Activated CD8-positive, alpha-beta T cell treated with anti-CD3 and anti-CD28 coated beads, Interleukin-2, amount 10 ng/mL, durations not matched to agents 7 days and 5 days (primary cell): Measurements from ENCODE around the gene IL4R. TPM values are rescaled to one million over a fixed set of nuclear protein-coding genes. Genes with fewer than 3 reads are reported as not detected.
A peak's percentile ranks its signal among the peaks of the same experiment; 100 is the strongest.
"Not testable (repeated sequence)": the region's sequence is repeated elsewhere in the genome, so short reads cannot be mapped to it uniquely, and the experiment has no call there.

Source experiments
- ATAC-seq: fragments of 150-1000 bp; cut with Tn5 transposase; one replicate; pipeline ENCODE4 v1.10.0; 2021; ENCODE audit warnings: moderate library complexity
- CTCF ChIA-PET: fragments of 350-600 bp; sonication (Branson Sonifier 250); formaldehyde crosslinking; loops from one replicate; lab custom pipeline; 2021; ENCODE audit warnings: antibody characterized with exemption; lab: Charles Lee
- POLR2A ChIA-PET: fragments of 350-600 bp; sonication (Branson Sonifier 250); formaldehyde crosslinking; loops from one replicate; lab custom pipeline; 2021; ENCODE audit warnings: antibody characterized with exemption; lab: Charles Lee
- DNase-seq: peaks from one replicate; pipeline ENCODE4 v3.0.0-alpha.2; 2020
- H3K27ac Mint-ChIP-seq: one replicate; pipeline ENCODE4 v1.8.0; 2021; ENCODE audit warnings: mild to moderate bottlenecking, mixed read lengths
- H3K27me3 Mint-ChIP-seq: one replicate; pipeline ENCODE4 v1.8.0; 2021; ENCODE audit warnings: low read depth, mixed read lengths
- H3K36me3 Mint-ChIP-seq: one replicate; pipeline ENCODE4 v1.8.0; 2021; ENCODE audit warnings: low read depth, mixed read lengths
- H3K4me1 Mint-ChIP-seq: one replicate; pipeline ENCODE4 v1.8.0; 2021; ENCODE audit warnings: low read depth, mixed read lengths
- H3K4me3 Mint-ChIP-seq: one replicate; pipeline ENCODE4 v1.8.0; 2021; ENCODE audit warnings: mild to moderate bottlenecking, mixed read lengths
- H3K9me3 Mint-ChIP-seq: one replicate; pipeline ENCODE4 v1.8.0; 2022; ENCODE audit warnings: mixed read lengths; ENCODE audit not compliant: insufficient read depth
- total RNA-seq, 2 experiments: library from RNA; stranded (reverse); gene quantifications; one replicate each; pipeline ENCODE4 v1.2.3, GENCODE V29; 2021

Gene IL4R
- total RNA-seq, 2 experiments from 2014 or later = 231 to 237 TPM

GRCh38 chr16:27383556-27384243 lies 69.9 kb downstream of the IL4R start:
- ChIA-PET POLR2A (no interaction called here), CTCF (no interaction called here)
- Mint-ChIP-seq H3K36me3 (peaks cover 6% of the 10 kb centered on the region), H3K27me3 (no peaks in the 10 kb centered on the region), H3K9me3 (peaks cover 21% of the 10 kb centered on the region), H3K27ac (no peak overlapping the region), H3K4me3 (no peak overlapping the region), H3K4me1 (peaks cover 25% of the 10 kb centered on the region)
- ATAC-seq (no peak), DNase-seq (no peak)

DNA sequence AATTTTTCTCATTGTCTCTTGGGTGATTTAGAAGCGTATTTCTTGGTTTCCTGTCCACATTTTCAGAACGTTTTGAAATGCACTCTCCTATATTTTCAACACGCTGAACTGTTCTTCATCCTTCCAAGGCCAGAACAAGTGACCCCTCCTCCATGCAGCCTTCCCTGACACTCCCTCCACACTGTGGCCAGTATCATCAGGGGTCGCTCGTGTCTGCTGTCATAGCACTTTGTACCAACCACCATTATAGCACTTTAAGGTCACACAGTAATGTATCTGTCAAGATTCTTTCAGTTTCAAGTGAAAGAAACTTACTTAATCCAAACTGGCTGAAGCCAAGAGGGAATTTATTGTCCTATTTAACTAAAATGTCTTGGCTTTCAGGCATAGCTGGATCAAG lies 70.7 kb downstream of the IL4R start:
- DNase-seq = no peak
- Mint-ChIP-seq H3K36me3 (peaks cover 7% of the 10 kb centered on the region), H3K9me3 (peaks cover 23% of the 10 kb centered on the region), H3K27me3 (no peaks in the 10 kb centered on the region), H3K4me1 (peaks cover 22% of the 10 kb centered on the region), H3K27ac (no peak overlapping the region), H3K4me3 (no peak overlapping the region)
- ChIA-PET POLR2A (no interaction called here), CTCF (no interaction called here)
- ATAC-seq = no peak

DNA sequence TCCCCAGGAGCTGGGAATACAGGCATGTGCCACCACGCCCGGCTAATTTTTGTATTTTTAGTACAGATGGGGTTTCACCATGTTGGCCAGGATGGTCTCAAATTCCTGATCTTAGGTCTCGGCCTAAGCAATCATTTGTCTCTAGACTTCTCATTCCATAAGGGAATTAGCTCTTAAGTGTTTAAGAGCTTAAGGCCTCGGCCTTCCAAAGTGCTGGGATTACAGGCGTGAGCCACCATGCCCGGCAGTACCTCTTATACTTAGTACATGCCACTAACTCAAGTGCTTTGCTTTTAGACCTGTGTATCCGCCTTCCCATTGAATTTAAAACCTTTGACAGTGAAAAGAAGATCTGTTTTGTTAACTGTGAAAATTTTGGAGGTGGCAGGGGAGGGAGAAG lies 71.6 kb downstream of the IL4R start:
- CTCF ChIA-PET = interaction anchor here (0.8 kb wide), 1 partner anchor 17 kb away, joined by 4 read pairs; no protein-coding TSS in a partner anchor
- POLR2A ChIA-PET = interaction anchor here (0.9 to 1.3 kb wide), 2 partner anchors 12 to 18 kb away, joined by 3 read pairs; no protein-coding TSS in a partner anchor
- H3K9me3 Mint-ChIP-seq = peaks cover 26% of the 10 kb centered on the region
- H3K36me3 Mint-ChIP-seq = peaks cover 11% of the 10 kb centered on the region
- H3K4me1 Mint-ChIP-seq = peaks cover 17% of the 10 kb centered on the region
- no peak for DNase-seq
- H3K27ac Mint-ChIP-seq = no peak overlapping the region
- ATAC-seq = no peak
- H3K4me3 Mint-ChIP-seq = no peak overlapping the region
- H3K27me3 Mint-ChIP-seq = no peaks in the 10 kb centered on the region

GRCh38 chr16:27386674-27387073 lies 72.9 kb downstream of the IL4R start:
- Mint-ChIP-seq H3K36me3 (peaks cover 12% of the 10 kb centered on the region), H3K4me3 (no peak overlapping the region), H3K4me1 (peaks cover 17% of the 10 kb centered on the region), H3K27me3 (no peaks in the 10 kb centered on the region), H3K9me3 (peaks cover 28% of the 10 kb centered on the region), H3K27ac (no peak overlapping the region)
- POLR2A ChIA-PET = interaction anchor here (0.9 to 3.4 kb wide), 2 partner anchors 13 to 16 kb away, joined by 3 to 16 read pairs; partner anchors contain the start of gene IL21R
- CTCF ChIA-PET = interaction anchor here (0.6 to 1.4 kb wide), 3 partner anchors 8 to 19 kb away, joined by 3 to 6 read pairs (median 4); no protein-coding TSS in a partner anchor
- ATAC-seq (no peak), DNase-seq (peak; percentile 8)

- H3K4me3 Mint-ChIP-seq = no peak overlapping the region
- H3K27ac Mint-ChIP-seq = no peak overlapping the region
- ChIA-PET CTCF (interaction anchor here (0.8 to 2.3 kb wide), 6 partner anchors 9 to 153 kb away, joined by 3 to 11 read pairs (median 5); no protein-coding TSS in a partner anchor), POLR2A (interaction anchor here (0.6 to 3.4 kb wide), 4 partner anchors 9 to 100 kb away, joined by 3 to 16 read pairs (median 5); partner anchors contain the start of gene IL21R)
- peaks cover 12% of the 10 kb centered on the region for H3K4me1 Mint-ChIP-seq
- H3K27me3 Mint-ChIP-seq = no peaks in the 10 kb centered on the region
- ATAC-seq = no peak
- DNase-seq = no peak
- H3K36me3 Mint-ChIP-seq = peaks cover 23% of the 10 kb centered on the region
- H3K9me3 Mint-ChIP-seq = peaks cover 37% of the 10 kb centered on the region
Observed at GRCh38 chr16:27387724-27388123, 74.0 kb downstream of the IL4R start.

GRCh38 chr16:27389272-27389961 lies 75.6 kb downstream of the IL4R start:
- ATAC-seq = no peak
- POLR2A ChIA-PET = interaction anchor here (0.7 to 3.4 kb wide), 3 partner anchors 9 to 13 kb away, joined by 3 to 16 read pairs (median 3); partner anchors contain the start of gene IL21R
- peaks cover 14% of the 10 kb centered on the region for H3K4me1 Mint-ChIP-seq
- H3K4me3 Mint-ChIP-seq = no peak overlapping the region
- H3K9me3 Mint-ChIP-seq = peaks cover 43% of the 10 kb centered on the region
- no peak overlapping the region for H3K27ac Mint-ChIP-seq
- H3K36me3 Mint-ChIP-seq = peaks cover 29% of the 10 kb centered on the region
- CTCF ChIA-PET = interaction anchor here (0.6 to 2.3 kb wide), 3 partner anchors 14 to 190 kb away, joined by 3 to 11 read pairs (median 3); no protein-coding TSS in a partner anchor
- H3K27me3 Mint-ChIP-seq = no peaks in the 10 kb centered on the region
- DNase-seq = no peak

GRCh38 chr16:27390151-27390550 lies 76.4 kb downstream of the IL4R start:
- Mint-ChIP-seq H3K36me3 (peaks cover 34% of the 10 kb centered on the region), H3K27ac (no peak overlapping the region), H3K9me3 (peaks cover 48% of the 10 kb centered on the region), H3K4me3 (no peak overlapping the region), H3K27me3 (no peaks in the 10 kb centered on the region), H3K4me1 (peaks cover 18% of the 10 kb centered on the region)
- ChIA-PET CTCF (interaction anchor here (0.9 kb wide), 1 partner anchor 15 kb away, joined by 3 read pairs; no protein-coding TSS in a partner anchor), POLR2A (interaction anchor here (0.7 kb wide), 1 partner anchor 12 kb away, joined by 3 read pairs; no protein-coding TSS in a partner anchor)
- ATAC-seq (no peak), DNase-seq (no peak)

GRCh38 chr16:27392671-27393070 lies 78.9 kb downstream of the IL4R start:
- Mint-ChIP-seq H3K4me1 (peaks cover 18% of the 10 kb centered on the region), H3K27ac (no peak overlapping the region), H3K27me3 (no peaks in the 10 kb centered on the region), H3K4me3 (no peak overlapping the region), H3K9me3 (peaks cover 52% of the 10 kb centered on the region), H3K36me3 (peaks cover 38% of the 10 kb centered on the region)
- ATAC-seq (no peak), DNase-seq (no peak)
- POLR2A ChIA-PET = interaction anchor here (2.2 kb wide), 1 partner anchor 9 kb away, joined by 6 read pairs; the partner anchor contains the start of gene IL21R
- CTCF ChIA-PET = interaction anchor here (0.8 to 2.1 kb wide), 4 partner anchors 11 to 157 kb away, joined by 3 to 12 read pairs (median 6); no protein-coding TSS in a partner anchor

- Mint-ChIP-seq H3K9me3 (peaks cover 44% of the 10 kb centered on the region), H3K4me3 (no peak overlapping the region), H3K4me1 (peaks cover 26% of the 10 kb centered on the region), H3K36me3 (peaks cover 36% of the 10 kb centered on the region), H3K27me3 (no peaks in the 10 kb centered on the region), H3K27ac (no peak overlapping the region)
- POLR2A ChIA-PET = no interaction called here
- CTCF ChIA-PET = no interaction called here
- no peak for DNase-seq
- ATAC-seq = no peak
Observed at GRCh38 chr16:27394516-27394915, 80.7 kb downstream of the IL4R start.

GRCh38 chr16:27398341-27398893 lies 84.6 kb downstream of the IL4R start:
- not testable (repeated sequence) for ATAC-seq, H3K4me3 Mint-ChIP-seq, DNase-seq, H3K27me3 Mint-ChIP-seq
- H3K27ac Mint-ChIP-seq = peak overlapping the region; percentile 44
- CTCF ChIA-PET = interaction anchor here (1.1 to 1.4 kb wide), 3 partner anchors 9 to 219 kb away, joined by 4 read pairs; no protein-coding TSS in a partner anchor
- peaks cover 23% of the 10 kb centered on the region for H3K36me3 Mint-ChIP-seq
- POLR2A ChIA-PET = interaction anchor here (1.0 to 1.1 kb wide), 2 partner anchors 10 to 21 kb away, joined by 3 read pairs; no protein-coding TSS in a partner anchor
- H3K4me1 Mint-ChIP-seq = peaks cover 51% of the 10 kb centered on the region
- H3K9me3 Mint-ChIP-seq = peaks cover 26% of the 10 kb centered on the region
